CD14-positive monocyte (primary cell): ENCODE measurements around the gene TRAPPC14. TPM values are rescaled to one million over a fixed set of nuclear protein-coding genes. Genes with fewer than 3 reads are reported as not detected.

Source experiments
- DNase-seq, 3 donors: peaks; one replicate each; pipeline ENCODE4 v3.0.0-alpha.2; 2011 to 2022
- H2AFZ ChIP-seq: 2 replicates; pipeline ENCODE4 v1.6.0; 2012; ENCODE audit warnings: mild to moderate bottlenecking, low read depth, low read length, inconsistent platforms; ENCODE audit not compliant: insufficient read depth, poor library complexity, severe bottlenecking
- H3K27ac ChIP-seq, 2 donors: 1 replicate in 1 of 2; 2 replicates in 1 of 2; pipeline ENCODE4 v1.5.1; 2012 to 2013; ENCODE audit warnings: low read length in 2 of 2, control low read depth in 1 of 2, inconsistent platforms in 1 of 2, low read depth in 1 of 2, mild to moderate bottlenecking in 1 of 2
- H3K27me3 ChIP-seq, 2 donors: one replicate each; pipeline versions ENCODE4 v1.6.0 to v1.6.1; 2011 to 2013; ENCODE audit warnings: low read length in 2 of 2; ENCODE audit not compliant: control insufficient read depth in 2 of 2, insufficient read depth in 2 of 2
- H3K36me3 ChIP-seq, 2 donors: replicated peaks in 1 of 2; 1 replicate in 1 of 2; 2 replicates in 1 of 2; pipeline versions ENCODE4 v1.5.1 to v1.6.1; 2012 to 2013; ENCODE audit warnings: low read length in 2 of 2, control low read depth in 1 of 2, inconsistent platforms in 1 of 2, mild to moderate bottlenecking in 1 of 2; ENCODE audit not compliant: insufficient read depth in 2 of 2, control insufficient read depth in 1 of 2
- H3K4me1 ChIP-seq, 2 donors: 1 replicate in 1 of 2; 2 replicates in 1 of 2; pipeline versions ENCODE4 v1.5.1 to v1.6.1; 2012 to 2013; ENCODE audit warnings: low read length in 2 of 2, control low read depth in 1 of 2, inconsistent platforms in 1 of 2, mild to moderate bottlenecking in 1 of 2, moderate library complexity in 1 of 2; ENCODE audit not compliant: insufficient read depth in 2 of 2, control insufficient read depth in 1 of 2
- H3K4me2 ChIP-seq: replicated peaks from 2 replicates; pipeline ENCODE3; 2012; ENCODE audit warnings: low read length, moderate library complexity, mild to moderate bottlenecking; ENCODE audit not compliant: poor library complexity, severe bottlenecking; ENCODE audit errors: extremely low read depth
- H3K4me3 ChIP-seq, 3 experiments: fragments of 200-600 bp in 1 of 3; sonication (generic) in 1 of 3; replicated peaks in 1 of 3; 1 replicate in 2 of 3; 2 replicates in 1 of 3; pipeline ENCODE4 v1.5.1; 2011 to 2013; ENCODE audit warnings: low read length in 3 of 3, mild to moderate bottlenecking in 3 of 3, control low read depth in 2 of 3, low read depth in 2 of 3, inconsistent platforms in 1 of 3, moderate library complexity in 1 of 3
- H3K79me2 ChIP-seq: 2 replicates; pipeline ENCODE4 v1.6.0; 2012; ENCODE audit warnings: mild to moderate bottlenecking, control low read depth, inconsistent platforms, low read length, moderate library complexity; ENCODE audit not compliant: insufficient read depth
- H3K9ac ChIP-seq: 2 replicates; pipeline ENCODE4 v1.6.0; 2017; ENCODE audit warnings: low read length, mild to moderate bottlenecking; ENCODE audit not compliant: insufficient read depth, poor library complexity, severe bottlenecking
- H3K9me3 ChIP-seq, 2 donors: replicated peaks in 1 of 2; 1 replicate in 1 of 2; 2 replicates in 1 of 2; pipeline versions ENCODE4 v1.5.1 to v1.6.1; 2012 to 2013; ENCODE audit warnings: low read length in 2 of 2, control low read depth in 1 of 2; ENCODE audit not compliant: control insufficient read depth in 1 of 2, insufficient read depth in 1 of 2
- H4K20me1 ChIP-seq: 2 replicates; pipeline ENCODE4 v1.6.0; 2012; ENCODE audit warnings: mild to moderate bottlenecking, low read length, control low read depth, moderate library complexity; ENCODE audit not compliant: insufficient read depth
- H3K27ac Mint-ChIP-seq, 7 donors: one replicate each; pipeline ENCODE4 v1.8.0; 2020; ENCODE audit warnings: mild to moderate bottlenecking in 7 of 7, mixed read lengths in 7 of 7, moderate library complexity in 6 of 7, inconsistent platforms in 2 of 7
- H3K27me3 Mint-ChIP-seq, 3 donors: one replicate each; pipeline ENCODE4 v1.8.0; 2021 to 2022; ENCODE audit warnings: low read depth in 3 of 3, mild to moderate bottlenecking in 3 of 3, mixed read lengths in 3 of 3, moderate library complexity in 3 of 3, inconsistent platforms in 1 of 3
- H3K36me3 Mint-ChIP-seq, 2 donors: one replicate each; pipeline ENCODE4 v1.8.0; 2020; ENCODE audit warnings: mixed read lengths in 2 of 2, inconsistent platforms in 1 of 2, mild to moderate bottlenecking in 1 of 2
- H3K4me1 Mint-ChIP-seq: one replicate; pipeline ENCODE4 v1.8.0; 2020; ENCODE audit warnings: mild to moderate bottlenecking, mixed read lengths
- H3K4me3 Mint-ChIP-seq, 2 donors: one replicate each; pipeline ENCODE4 v1.8.0; 2020; ENCODE audit warnings: mild to moderate bottlenecking in 2 of 2, mixed read lengths in 2 of 2, moderate library complexity in 1 of 2
- H3K9me3 Mint-ChIP-seq, 7 donors: one replicate each; pipeline ENCODE4 v1.8.0; 2020 to 2022; ENCODE audit warnings: mixed read lengths in 7 of 7, mild to moderate bottlenecking in 6 of 7, moderate library complexity in 6 of 7, inconsistent platforms in 2 of 7
- WGBS: methylation state at CpG from one replicate; pipeline ENCODE4 v1.1.5; 2013; ENCODE audit warnings: missing lambda C conversion rate; ENCODE audit not compliant: insufficient coverage; 5-methylcytosine and 5-hydroxymethylcytosine counted together
- intact Hi-C, 2 donors: fragments of 100-400 bp; cut with micrococcal nuclease; formaldehyde crosslinking; loops; one replicate each; pipeline versions ENCODE4 v1.15.0 to v1.15.1; 2023
- polyA plus RNA-seq, 3 donors: library from polyadenylated mRNA; depleted of rRNA in 1 of 3; unstranded in 2 of 3; stranded (reverse) in 1 of 3; fragments of 300-500 nt in 2 of 3; fragments of >200 nt in 1 of 3; fragmentation: Illumina TruSeq in 2 of 3; gene quantifications; 1 replicate in 2 of 3; 2 replicates in 1 of 3; pipeline ENCODE4 v1.2.3, GENCODE V29; 2012 to 2021
- TF ChIP-seq, protein P1 (sequence below): fragments of 200-600 bp; IDR thresholded peaks from one replicate; pipeline ENCODE4 v1.8.0; 2022; ENCODE audit warnings: antibody characterized with exemption, mild to moderate bottlenecking

The TRAPPC14 gene
- polyA plus RNA-seq, 3 donors, result 1.0 to 38.4 (median 1.6) TPM

DNA sequence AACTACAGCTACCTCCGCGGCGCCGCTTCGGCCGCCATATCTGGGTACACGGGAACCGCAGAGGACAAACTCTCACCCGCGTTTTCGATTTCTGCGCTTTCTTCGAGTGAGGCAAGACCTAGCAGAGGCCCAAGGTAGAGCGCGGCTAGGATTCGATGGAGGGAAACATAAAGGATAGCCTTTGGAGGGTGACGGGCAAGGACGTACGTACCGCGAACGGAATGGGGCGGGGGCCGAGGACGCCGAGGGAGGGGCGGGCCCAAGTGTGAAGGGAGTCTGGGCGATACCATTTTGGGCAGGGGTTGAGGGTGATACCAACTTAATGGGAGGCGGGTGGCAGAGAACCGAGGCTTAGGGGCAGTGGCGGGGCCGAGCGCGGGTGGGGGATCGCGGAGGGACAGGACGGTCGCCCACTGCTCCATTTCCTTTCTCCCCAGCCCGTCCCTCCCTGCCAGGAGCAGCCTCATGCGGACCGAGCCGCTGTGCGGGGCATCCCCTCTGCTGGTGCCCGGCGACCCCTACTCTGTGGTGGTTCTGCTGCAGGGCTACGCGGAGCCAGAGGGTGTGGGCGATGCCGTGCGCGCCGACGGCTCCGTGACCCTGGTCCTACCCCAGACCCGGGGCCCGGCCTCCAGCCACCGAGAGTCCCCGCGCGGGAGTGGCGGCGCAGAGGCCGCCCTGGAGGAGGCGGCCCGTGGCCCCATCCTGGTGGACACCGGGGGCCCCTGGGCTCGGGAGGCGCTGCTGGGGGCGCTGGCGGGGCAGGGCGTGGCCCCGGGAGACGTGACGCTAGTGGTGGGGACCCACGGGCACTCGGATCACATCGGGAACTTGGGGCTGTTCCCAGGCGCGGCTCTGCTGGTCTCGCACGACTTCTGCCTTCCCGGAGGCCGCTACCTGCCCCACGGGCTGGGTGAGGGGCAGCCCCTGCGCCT, 31.3 kb downstream of the TRAPPC14 start, which contains the start of gene MBLAC1:
Gene MBLAC1 (plus strand): TSS at position 37 of the 935 bp plus-strand sequence. CDS start 429 bp downstream, at position 466.
- Histone ChIP-seq H4K20me1 (peaks cover 3% of the 10 kb centered on the region), H3K4me2 (peak within 1 kb of the TSS; percentile 98), H3K9ac (peak within 1 kb of the TSS; percentile 81), H2AFZ (peak within 1 kb of the TSS; percentile 97), H3K27me3 (peaks cover 0 to 14% of the 10 kb centered on the region in 2 donors), H3K79me2 (peaks cover 13% of the 10 kb centered on the region), H3K9me3 (no peaks in the 10 kb centered on the region), H3K36me3 (no peaks in the 10 kb centered on the region), H3K4me1 (peaks cover 42 to 52% of the 10 kb centered on the region in 2 donors), H3K4me3 (peak within 1 kb of the TSS; percentile 83 to 93 (median 87)), H3K27ac (peak within 1 kb of the TSS; percentile 92 to 93)
- Mint-ChIP-seq H3K4me1 (peaks cover 45% of the 10 kb centered on the region), H3K9me3 (peaks cover 0 to 3% (median 0%) of the 10 kb centered on the region in 7 donors), H3K4me3 (peak within 1 kb of the TSS; percentile 98 to 99), H3K36me3 (peaks cover 2 to 3% of the 10 kb centered on the region in 2 donors), H3K27me3 (peaks cover 11 to 19% (median 17%) of the 10 kb centered on the region in 3 donors), H3K27ac (peak within 1 kb of the TSS; percentile 98 to 100 (median 99))
- TF ChIP-seq, protein P1, sequence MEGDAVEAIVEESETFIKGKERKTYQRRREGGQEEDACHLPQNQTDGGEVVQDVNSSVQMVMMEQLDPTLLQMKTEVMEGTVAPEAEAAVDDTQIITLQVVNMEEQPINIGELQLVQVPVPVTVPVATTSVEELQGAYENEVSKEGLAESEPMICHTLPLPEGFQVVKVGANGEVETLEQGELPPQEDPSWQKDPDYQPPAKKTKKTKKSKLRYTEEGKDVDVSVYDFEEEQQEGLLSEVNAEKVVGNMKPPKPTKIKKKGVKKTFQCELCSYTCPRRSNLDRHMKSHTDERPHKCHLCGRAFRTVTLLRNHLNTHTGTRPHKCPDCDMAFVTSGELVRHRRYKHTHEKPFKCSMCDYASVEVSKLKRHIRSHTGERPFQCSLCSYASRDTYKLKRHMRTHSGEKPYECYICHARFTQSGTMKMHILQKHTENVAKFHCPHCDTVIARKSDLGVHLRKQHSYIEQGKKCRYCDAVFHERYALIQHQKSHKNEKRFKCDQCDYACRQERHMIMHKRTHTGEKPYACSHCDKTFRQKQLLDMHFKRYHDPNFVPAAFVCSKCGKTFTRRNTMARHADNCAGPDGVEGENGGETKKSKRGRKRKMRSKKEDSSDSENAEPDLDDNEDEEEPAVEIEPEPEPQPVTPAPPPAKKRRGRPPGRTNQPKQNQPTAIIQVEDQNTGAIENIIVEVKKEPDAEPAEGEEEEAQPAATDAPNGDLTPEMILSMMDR, result no peak
- WGBS, result under 1% methylated on average over 85 of the region's 85 CpGs
- peak; percentile 81 to 90 (median 84) for DNase-seq
- intact Hi-C loops, result loop anchor here (1.0 to 10.0 kb wide), 3 partner anchors 8 to 548 kb away; partner anchors contain the start of genes CNPY4 (in 1 of the 2), GNB2 (in 1 of the 2) and TAF6 (in 1 of the 2)

DNA sequence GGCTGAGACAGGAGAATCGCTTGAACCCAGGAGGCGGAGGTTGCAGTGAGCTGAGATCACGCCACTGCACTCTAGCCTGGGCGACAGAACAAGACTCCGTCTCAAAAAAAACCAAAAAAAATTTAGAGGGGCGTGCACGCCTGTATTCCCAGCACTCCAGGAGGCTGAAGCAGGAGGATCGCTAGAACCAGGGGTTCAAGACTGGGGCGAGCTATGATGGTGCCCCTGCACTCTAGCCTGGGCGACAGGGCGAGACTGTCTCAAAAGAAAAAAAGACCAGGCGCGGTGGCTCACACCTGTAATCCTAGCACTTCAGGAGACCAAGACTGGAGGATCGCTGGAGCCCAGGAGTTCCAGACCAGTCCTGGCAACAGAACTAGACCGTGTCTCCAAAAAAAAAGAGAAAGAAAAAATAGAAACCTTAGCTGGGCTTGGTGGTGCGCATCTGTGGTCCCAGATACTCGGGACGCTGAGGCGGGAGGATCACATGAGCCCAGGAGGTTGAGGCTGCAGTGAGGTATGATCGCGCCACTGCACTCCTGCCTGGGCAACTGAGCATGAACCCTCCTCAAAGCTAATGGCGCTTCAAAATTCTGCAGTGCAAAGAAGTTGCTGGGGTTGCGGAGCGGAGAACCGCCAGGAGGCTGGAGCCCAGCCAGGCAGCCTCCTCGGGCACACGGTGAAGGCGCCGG, 32.1 kb downstream of the TRAPPC14 start:
- peaks cover 13% of the 10 kb centered on the region for H3K79me2 ChIP-seq
- H3K27ac Mint-ChIP-seq, result peak overlapping the region; percentile 98 to 100 (median 99)
- peaks cover 0 to 14% of the 10 kb centered on the region in 2 donors for H3K27me3 ChIP-seq
- H3K36me3 Mint-ChIP-seq, result peaks cover 2 to 3% of the 10 kb centered on the region in 2 donors
- peak overlapping the region; percentile 92 to 93 for H3K27ac ChIP-seq
- H3K4me3 Mint-ChIP-seq, result peak overlapping the region; percentile 98 to 99
- H3K9ac ChIP-seq, result peak overlapping the region; percentile 81
- peak overlapping the region; percentile 98 for H3K4me2 ChIP-seq
- no peaks in the 10 kb centered on the region for H3K36me3 ChIP-seq
- H3K4me1 Mint-ChIP-seq, result peaks cover 48% of the 10 kb centered on the region
- H3K9me3 Mint-ChIP-seq, result peaks cover 0 to 3% (median 0%) of the 10 kb centered on the region in 7 donors
- TF ChIP-seq, protein P1, result no peak
- H3K4me3 ChIP-seq, result peak overlapping the region; percentile 83 to 93 (median 87)
- intact Hi-C loops, result loop anchor here in 1 of 2 donors (5.0 to 10.0 kb wide), 2 partner anchors 204 to 548 kb away; partner anchors contain the start of gene GNB2
- peak overlapping the region; percentile 97 for H2AFZ ChIP-seq
- no peaks in the 10 kb centered on the region for H3K9me3 ChIP-seq
- H3K4me1 ChIP-seq, result peaks cover 44 to 55% of the 10 kb centered on the region in 2 donors
- no peak for DNase-seq
- H4K20me1 ChIP-seq, result peaks cover 3% of the 10 kb centered on the region
- WGBS, result 16% methylated on average over 28 of the region's 29 CpGs
- H3K27me3 Mint-ChIP-seq, result peaks cover 11 to 19% (median 16%) of the 10 kb centered on the region in 3 donors
